Activated T-cell treated with anti-CD3 and anti-CD28 coated beads, Interleukin-2, amount 50 U/mL, for 72 hours (primary cell): Measurements from ENCODE around the gene TNFSF12. TPM values are rescaled to one million over a fixed set of nuclear protein-coding genes. Genes with fewer than 3 reads are reported as not detected.
A peak's percentile ranks its signal among the peaks of the same experiment; 100 is the strongest.

Source experiments
- ATAC-seq, 2 donors: fragments of 150-1000 bp; cut with Tn5 transposase; replicated peaks in 1 of 2; 2 replicates each; pipeline ENCODE4 v1.10.0; 2021; ENCODE audit warnings: moderate library complexity in 2 of 2, mild to moderate bottlenecking in 1 of 2
- DNase-seq, 2 donors: peaks; one replicate each; pipeline ENCODE4 v3.0.0; 2021 to 2022; ENCODE audit warnings: mixed read lengths in 1 of 2
- H3K27ac Mint-ChIP-seq: one replicate; pipeline ENCODE4 v1.8.0; 2022; ENCODE audit warnings: mild to moderate bottlenecking, moderate library complexity, mixed read lengths
- H3K27me3 Mint-ChIP-seq: one replicate; pipeline ENCODE4 v1.8.0; 2022; ENCODE audit warnings: low read depth, mixed read lengths
- H3K36me3 Mint-ChIP-seq, 2 donors: one replicate each; pipeline ENCODE4 v1.8.0; 2022; ENCODE audit warnings: mixed read lengths in 2 of 2, mild to moderate bottlenecking in 1 of 2; ENCODE audit not compliant: insufficient read depth in 2 of 2
- H3K4me1 Mint-ChIP-seq: one replicate; pipeline ENCODE4 v1.8.0; 2022; ENCODE audit warnings: low read depth, mixed read lengths
- H3K4me3 Mint-ChIP-seq, 2 donors: one replicate each; pipeline ENCODE4 v1.8.0; 2022; ENCODE audit warnings: mild to moderate bottlenecking in 2 of 2, mixed read lengths in 2 of 2, moderate library complexity in 2 of 2
- H3K9me3 Mint-ChIP-seq, 2 donors: one replicate each; pipeline ENCODE4 v1.8.0; 2022; ENCODE audit warnings: mixed read lengths in 2 of 2
- total RNA-seq, 2 donors: library from RNA; stranded (reverse); gene quantifications; one replicate each; pipeline ENCODE4 v1.2.3, GENCODE V29; 2022

The TNFSF12 gene
- total RNA-seq, 2 donors from 2014 or later, result 23.2 to 25.5 TPM

DNA sequence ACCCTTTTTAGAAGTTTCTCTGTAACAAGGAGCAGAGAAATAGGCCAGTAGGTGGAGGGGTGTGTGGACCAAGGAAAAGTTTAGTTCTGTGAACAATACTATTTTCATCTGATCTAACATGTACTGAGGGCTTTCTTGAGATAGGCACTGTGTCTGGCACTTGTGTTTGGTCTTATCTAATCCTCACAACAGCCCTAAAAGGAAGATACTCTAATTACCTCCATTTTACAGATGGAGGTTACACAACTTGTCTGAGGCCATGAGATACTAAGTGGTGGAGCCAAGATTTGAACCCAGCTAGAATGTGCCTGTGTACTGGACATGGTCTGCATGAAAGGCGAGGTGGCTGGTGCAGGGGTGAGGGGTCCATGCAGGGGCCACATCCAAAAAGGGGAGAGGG lies 4.5 kb downstream of the TNFSF12 start:
- peak overlapping the region; percentile 56 for H3K27ac Mint-ChIP-seq
- H3K4me3 Mint-ChIP-seq, result peak overlapping the region; percentile 51 to 60
- no peak for ATAC-seq
- H3K9me3 Mint-ChIP-seq, result no peaks in the 10 kb centered on the region
- peaks cover 67% of the 10 kb centered on the region for H3K4me1 Mint-ChIP-seq
- H3K36me3 Mint-ChIP-seq, result no peaks in the 10 kb centered on the region
- no peak for DNase-seq
- H3K27me3 Mint-ChIP-seq, result no peaks in the 10 kb centered on the region

DNA sequence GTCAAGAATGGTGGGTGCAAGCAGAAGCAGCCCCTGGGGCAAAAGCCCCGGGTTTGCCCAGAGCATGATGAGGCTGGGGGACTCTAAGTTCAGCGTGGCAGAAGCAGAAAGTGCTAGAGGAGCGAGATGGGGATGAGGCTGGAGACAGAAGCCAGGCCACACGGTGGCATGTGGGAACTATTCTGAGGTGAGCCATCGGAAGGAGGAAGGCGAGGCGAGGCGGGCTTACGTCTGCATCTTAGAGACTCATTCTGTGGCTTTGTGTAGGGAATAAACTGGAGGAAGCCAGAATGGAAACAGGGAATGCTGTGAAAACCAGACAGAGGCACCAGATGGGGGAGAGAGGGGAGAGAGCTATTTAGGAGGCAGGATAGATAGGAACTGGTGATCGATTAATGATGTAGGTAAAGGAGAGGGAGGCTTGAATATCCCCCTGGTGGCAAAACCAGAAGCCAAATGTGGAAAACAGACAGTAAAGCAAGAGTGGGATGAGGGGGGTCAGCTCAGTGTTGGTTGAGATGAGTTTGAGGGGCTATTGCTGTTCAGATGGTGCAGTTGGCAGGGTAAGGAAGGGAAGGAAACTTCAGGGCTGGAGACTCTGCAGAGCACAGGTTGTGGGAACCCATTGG lies 6.6 kb downstream of the TNFSF12 start:
- Mint-ChIP-seq H3K4me3 (no peak overlapping the region), H3K4me1 (peaks cover 73% of the 10 kb centered on the region), H3K27me3 (no peaks in the 10 kb centered on the region), H3K9me3 (no peaks in the 10 kb centered on the region), H3K36me3 (no peaks in the 10 kb centered on the region), H3K27ac (no peak overlapping the region)
- no peak for DNase-seq
- no peak for ATAC-seq

DNA sequence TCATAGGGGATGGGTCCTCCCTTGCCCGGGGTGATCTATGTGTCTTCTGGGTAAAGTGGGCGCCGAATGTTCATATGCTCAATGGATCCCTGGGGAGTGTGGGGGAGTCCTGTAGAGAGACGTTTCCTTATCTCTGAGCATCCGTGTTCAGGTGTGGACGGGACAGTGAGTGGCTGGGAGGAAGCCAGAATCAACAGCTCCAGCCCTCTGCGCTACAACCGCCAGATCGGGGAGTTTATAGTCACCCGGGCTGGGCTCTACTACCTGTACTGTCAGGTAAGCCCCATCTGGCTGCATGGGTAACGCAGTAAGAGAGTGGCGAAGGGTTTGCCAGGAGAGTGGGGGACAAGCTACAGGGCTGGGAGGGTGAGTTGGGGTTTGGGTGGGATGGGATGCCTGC lies 7.8 kb downstream of the TNFSF12 start:
- Mint-ChIP-seq H3K9me3 (no peaks in the 10 kb centered on the region), H3K36me3 (peaks cover 0 to 2% of the 10 kb centered on the region in 2 donors), H3K27me3 (no peaks in the 10 kb centered on the region), H3K27ac (no peak overlapping the region), H3K4me1 (peaks cover 69% of the 10 kb centered on the region), H3K4me3 (peak overlapping the region in 1 of 2 donors; percentile 42)
- DNase-seq (no peak), ATAC-seq (no peak)

DNA sequence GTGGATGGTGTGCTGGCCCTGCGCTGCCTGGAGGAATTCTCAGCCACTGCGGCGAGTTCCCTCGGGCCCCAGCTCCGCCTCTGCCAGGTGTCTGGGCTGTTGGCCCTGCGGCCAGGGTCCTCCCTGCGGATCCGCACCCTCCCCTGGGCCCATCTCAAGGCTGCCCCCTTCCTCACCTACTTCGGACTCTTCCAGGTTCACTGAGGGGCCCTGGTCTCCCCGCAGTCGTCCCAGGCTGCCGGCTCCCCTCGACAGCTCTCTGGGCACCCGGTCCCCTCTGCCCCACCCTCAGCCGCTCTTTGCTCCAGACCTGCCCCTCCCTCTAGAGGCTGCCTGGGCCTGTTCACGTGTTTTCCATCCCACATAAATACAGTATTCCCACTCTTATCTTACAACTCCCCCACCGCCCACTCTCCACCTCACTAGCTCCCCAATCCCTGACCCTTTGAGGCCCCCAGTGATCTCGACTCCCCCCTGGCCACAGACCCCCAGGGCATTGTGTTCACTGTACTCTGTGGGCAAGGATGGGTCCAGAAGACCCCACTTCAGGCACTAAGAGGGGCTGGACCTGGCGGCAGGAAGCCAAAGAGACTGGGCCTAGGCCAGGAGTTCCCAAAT lies 8.4 kb downstream of the TNFSF12 start:
- H3K4me1 Mint-ChIP-seq, result peaks cover 63% of the 10 kb centered on the region
- no peak for DNase-seq

DNA sequence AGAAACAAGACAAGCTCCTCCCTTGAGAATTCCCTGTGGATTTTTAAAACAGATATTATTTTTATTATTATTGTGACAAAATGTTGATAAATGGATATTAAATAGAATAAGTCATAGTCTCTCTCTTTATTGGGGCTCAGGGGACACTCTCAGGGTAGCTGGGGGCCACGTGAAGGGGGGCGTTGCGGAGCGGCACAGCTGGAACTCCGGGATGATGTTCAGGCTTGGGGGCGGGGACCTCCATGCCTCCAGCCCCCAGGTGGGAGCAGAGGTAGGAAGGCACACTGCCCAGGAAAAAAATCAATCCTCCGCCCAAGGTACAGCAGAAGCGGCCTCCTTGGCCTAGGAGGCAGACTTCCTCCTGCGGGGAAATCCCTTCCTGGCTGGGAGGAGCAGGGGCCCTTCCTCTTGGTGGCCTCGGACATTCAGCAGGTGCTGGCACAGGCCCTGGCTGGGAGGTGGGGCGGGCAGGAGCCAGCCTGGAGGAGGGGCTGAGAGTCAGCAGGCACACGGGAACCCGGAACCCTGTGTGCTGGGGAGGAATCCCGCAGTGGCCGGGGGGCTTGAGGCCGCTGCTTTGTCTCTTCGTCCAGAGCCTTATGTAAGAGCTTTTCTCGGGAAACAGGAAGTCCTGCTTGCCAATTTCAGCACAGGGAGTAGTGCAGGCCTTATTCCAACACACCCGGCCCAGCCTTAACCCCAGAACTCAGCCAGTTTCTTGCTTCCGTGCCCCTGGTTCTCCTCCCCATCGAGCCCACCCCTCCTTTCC lies 9.1 kb downstream of the TNFSF12 start:
- DNase-seq (peak; percentile 29 to 45), ATAC-seq (no peak)
- Mint-ChIP-seq H3K36me3 (peaks cover 0 to 2% of the 10 kb centered on the region in 2 donors), H3K4me3 (peak overlapping the region; percentile 58 to 92), H3K27ac (peak overlapping the region; percentile 74), H3K4me1 (peaks cover 63% of the 10 kb centered on the region), H3K9me3 (no peaks in the 10 kb centered on the region), H3K27me3 (no peaks in the 10 kb centered on the region)

More for the DNA sequence above, 8.4 kb downstream of the TNFSF12 start:
- Mint-ChIP-seq H3K9me3 (no peaks in the 10 kb centered on the region), H3K36me3 (peaks cover 0 to 2% of the 10 kb centered on the region in 2 donors), H3K27ac (no peak overlapping the region), H3K27me3 (no peaks in the 10 kb centered on the region), H3K4me3 (no peak overlapping the region)
- no peak for ATAC-seq

DNA sequence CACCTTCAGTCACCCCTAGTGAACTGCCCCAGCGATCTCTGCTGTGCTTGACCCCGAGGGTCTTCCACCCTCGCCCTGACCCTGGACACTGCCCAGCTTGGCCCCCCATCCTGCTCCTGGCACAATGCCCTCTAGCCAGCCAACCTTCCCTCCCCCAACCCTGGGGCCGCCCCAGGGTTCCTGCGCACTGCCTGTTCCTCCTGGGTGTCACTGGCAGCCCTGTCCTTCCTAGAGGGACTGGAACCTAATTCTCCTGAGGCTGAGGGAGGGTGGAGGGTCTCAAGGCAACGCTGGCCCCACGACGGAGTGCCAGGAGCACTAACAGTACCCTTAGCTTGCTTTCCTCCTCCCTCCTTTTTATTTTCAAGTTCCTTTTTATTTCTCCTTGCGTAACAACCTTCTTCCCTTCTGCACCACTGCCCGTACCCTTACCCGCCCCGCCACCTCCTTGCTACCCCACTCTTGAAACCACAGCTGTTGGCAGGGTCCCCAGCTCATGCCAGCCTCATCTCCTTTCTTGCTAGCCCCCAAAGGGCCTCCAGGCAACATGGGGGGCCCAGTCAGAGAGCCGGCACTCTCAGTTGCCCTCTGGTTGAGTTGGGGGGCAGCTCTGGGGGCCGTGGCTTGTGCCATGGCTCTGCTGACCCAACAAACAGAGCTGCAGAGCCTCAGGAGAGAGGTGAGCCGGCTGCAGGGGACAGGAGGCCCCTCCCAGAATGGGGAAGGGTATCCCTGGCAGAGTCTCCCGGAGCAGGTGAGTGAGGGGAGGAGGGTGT lies 9.9 kb downstream of the TNFSF12 start, which contains the start of gene TNFSF13:
Gene TNFSF13 (plus strand): TSS at position 207 of the 776 bp plus-strand sequence. CDS start 290 bp downstream, at position 497.
- no peaks in the 10 kb centered on the region for H3K27me3 Mint-ChIP-seq
- H3K36me3 Mint-ChIP-seq, result peaks cover 0 to 2% of the 10 kb centered on the region in 2 donors
- ATAC-seq, result no peak
- H3K4me3 Mint-ChIP-seq, result peak within 1 kb of the TSS; percentile 58 to 92
- DNase-seq, result no peak
- peak within 1 kb of the TSS; percentile 74 for H3K27ac Mint-ChIP-seq
- no peaks in the 10 kb centered on the region for H3K9me3 Mint-ChIP-seq
- peaks cover 56% of the 10 kb centered on the region for H3K4me1 Mint-ChIP-seq

DNA sequence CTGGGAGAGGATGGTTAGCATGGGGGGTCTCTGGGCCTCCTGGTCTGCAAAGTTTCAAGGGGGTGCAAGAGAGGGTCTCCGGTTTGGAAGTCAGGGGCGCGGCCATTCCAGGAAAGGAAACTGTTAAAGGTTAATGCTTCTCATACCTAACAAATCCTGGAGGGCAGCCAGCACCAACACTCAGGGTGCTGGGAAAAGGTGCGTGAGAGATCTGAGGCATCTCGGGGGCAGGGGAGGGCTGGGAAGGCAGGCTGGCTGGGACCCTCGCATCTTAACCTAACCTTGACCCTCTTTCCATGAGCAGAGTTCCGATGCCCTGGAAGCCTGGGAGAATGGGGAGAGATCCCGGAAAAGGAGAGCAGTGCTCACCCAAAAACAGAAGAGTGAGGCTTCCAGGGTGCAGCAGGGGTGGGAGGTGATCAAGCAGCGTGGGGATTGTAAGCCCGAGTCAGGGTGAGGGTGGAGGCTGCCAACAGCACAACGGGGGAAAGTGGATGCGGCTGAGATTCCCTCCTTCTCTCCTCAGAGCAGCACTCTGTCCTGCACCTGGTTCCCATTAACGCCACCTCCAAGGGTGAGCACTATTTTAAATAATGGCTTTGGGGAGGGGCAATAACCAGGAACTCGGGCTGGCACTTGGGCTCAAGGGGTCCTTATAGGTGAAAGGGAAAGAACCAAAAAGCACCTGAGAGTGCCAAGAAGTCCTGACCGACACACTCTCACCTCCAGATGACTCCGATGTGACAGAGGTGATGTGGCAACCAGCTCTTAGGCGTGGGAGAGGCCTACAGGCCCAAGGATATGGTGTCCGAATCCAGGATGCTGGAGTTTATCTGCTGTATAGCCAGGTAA lies 10.7 kb downstream of the TNFSF12 start:
- H3K4me1 Mint-ChIP-seq, result peaks cover 59% of the 10 kb centered on the region
- no peaks in the 10 kb centered on the region for H3K9me3 Mint-ChIP-seq
- DNase-seq, result no peak
- peaks cover 0 to 2% of the 10 kb centered on the region in 2 donors for H3K36me3 Mint-ChIP-seq
- H3K27me3 Mint-ChIP-seq, result no peaks in the 10 kb centered on the region
- no peak overlapping the region for H3K27ac Mint-ChIP-seq
- peak overlapping the region; percentile 92 to 97 for H3K4me3 Mint-ChIP-seq
- no peak for ATAC-seq

DNA sequence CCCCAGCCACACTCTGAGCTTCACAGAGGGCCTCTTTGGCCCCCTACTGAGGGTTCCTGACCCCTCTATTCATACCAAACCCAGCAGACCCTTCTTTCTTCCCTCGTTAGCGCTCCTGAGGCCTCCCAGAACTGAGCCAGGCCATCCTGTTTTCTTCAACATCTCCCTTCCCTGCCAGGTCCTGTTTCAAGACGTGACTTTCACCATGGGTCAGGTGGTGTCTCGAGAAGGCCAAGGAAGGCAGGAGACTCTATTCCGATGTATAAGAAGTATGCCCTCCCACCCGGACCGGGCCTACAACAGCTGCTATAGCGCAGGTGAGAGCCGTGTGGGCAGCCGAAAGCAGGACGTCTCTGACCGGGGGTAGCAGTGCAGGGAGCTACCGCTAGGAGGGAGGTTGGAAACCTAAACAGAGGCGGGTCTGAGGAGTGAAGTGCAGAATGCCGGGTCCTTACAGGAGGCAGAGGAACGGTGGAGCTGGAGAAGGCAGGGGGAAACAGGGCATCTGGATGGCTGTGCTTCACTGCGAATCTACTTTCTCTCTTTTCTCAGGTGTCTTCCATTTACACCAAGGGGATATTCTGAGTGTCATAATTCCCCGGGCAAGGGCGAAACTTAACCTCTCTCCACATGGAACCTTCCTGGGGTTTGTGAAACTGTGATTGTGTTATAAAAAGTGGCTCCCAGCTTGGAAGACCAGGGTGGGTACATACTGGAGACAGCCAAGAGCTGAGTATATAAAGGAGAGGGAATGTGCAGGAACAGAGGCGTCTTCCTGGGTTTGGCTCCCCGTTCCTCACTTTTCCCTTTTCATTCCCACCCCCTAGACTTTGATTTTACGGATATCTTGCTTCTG lies 11.5 kb downstream of the TNFSF12 start:
- DNase-seq (peak; percentile 70 to 77), ATAC-seq (peak; percentile 40 to 43)
- Mint-ChIP-seq H3K27me3 (no peaks in the 10 kb centered on the region), H3K4me3 (peak overlapping the region; percentile 92 to 97), H3K9me3 (no peaks in the 10 kb centered on the region), H3K36me3 (peaks cover 1 to 2% of the 10 kb centered on the region in 2 donors), H3K4me1 (peaks cover 57% of the 10 kb centered on the region), H3K27ac (peak overlapping the region; percentile 93)

DNA sequence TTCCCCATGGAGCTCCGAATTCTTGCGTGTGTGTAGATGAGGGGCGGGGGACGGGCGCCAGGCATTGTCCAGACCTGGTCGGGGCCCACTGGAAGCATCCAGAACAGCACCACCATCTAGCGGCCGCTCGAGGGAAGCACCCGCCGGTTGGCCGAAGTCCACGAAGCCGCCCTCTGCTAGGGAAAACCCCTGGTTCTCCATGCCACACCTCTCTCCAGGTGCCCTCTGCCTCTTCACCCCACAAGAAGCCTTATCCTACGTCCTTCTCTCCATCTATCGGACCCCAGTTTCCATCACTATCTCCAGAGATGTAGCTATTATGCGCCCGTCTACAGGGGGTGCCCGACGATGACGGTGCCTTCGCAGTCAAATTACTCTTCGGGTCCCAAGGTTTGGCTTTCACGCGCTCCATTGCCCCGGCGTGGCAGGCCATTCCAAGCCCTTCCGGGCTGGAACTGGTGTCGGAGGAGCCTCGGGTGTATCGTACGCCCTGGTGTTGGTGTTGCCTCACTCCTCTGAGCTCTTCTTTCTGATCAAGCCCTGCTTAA lies 12.2 kb downstream of the TNFSF12 start:
- peaks cover 56% of the 10 kb centered on the region for H3K4me1 Mint-ChIP-seq
- ATAC-seq (peak; percentile 75 to 77), DNase-seq (peak; percentile 89 to 91)
- peak overlapping the region; percentile 92 to 97 for H3K4me3 Mint-ChIP-seq
- no peaks in the 10 kb centered on the region for H3K9me3 Mint-ChIP-seq
- H3K27me3 Mint-ChIP-seq, result no peaks in the 10 kb centered on the region
- peak overlapping the region; percentile 93 for H3K27ac Mint-ChIP-seq
- H3K36me3 Mint-ChIP-seq, result peaks cover 5% of the 10 kb centered on the region in 2 donors

DNA sequence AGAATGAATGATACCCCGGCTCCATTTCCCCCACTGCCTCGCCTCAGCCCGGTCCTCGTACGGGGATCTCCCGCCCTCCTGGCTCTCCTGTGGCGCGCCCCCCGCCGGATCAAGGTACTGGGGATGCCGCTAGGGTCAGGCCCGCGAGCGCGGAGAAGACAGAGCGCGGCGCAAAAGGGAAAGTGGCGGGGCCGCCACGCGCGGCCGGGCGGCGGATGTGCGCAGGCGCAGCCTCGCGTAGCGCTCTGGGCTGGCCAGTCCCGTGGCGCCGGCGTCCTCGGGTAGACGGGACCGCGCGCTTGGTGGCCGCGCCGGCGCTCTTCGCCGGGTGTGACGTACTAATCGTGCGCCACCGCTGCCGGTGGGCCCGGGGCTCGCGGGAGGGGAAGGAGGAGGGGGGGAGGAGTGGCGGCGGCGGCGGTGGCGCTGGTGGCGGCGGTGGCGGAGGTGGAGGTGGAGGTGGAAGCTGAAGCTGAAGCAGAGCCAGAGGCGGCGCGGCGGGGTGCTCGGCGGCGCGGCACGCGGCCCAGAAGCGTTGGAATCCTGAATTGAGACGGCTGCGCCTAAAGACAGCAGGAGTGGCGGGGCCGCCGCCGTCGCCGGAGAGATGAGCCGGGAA lies 12.8 kb downstream of the TNFSF12 start, which contains the start of gene SENP3:
Gene SENP3 (plus strand): TSS at position 331 of the 619 bp plus-strand sequence. CDS start 1,158 bp downstream, outside the sequence.
- H3K4me3 Mint-ChIP-seq, result peak within 1 kb of the TSS; percentile 92 to 97
- DNase-seq, result peak; percentile 93 to 95
- H3K27me3 Mint-ChIP-seq, result no peaks in the 10 kb centered on the region

DNA sequence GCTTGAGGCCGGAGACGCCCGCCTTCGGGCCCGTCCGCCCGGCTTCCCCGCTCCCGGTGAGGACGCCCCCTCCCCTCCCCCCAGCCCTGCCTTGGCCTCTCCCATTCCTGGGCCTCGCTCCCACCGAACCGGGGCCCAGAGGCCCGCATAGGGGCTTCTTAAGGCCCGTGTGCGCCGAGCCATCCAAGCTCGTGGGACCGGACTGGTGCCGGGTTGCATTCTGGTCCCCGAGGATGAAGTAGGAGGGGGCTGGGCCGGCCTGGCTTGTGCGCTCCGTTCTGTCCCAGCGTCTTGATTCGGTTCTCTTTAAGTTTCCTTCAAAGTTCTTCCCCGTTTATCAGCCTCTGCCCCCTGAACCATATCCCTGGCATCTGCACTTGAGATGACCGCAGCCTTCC lies 13.3 kb downstream of the TNFSF12 start:
- ATAC-seq (peak in 1 of 2 donors; percentile 1), DNase-seq (no peak)
- no peaks in the 10 kb centered on the region for H3K9me3 Mint-ChIP-seq
- no peaks in the 10 kb centered on the region for H3K27me3 Mint-ChIP-seq
- peaks cover 58% of the 10 kb centered on the region for H3K4me1 Mint-ChIP-seq
- peak overlapping the region; percentile 92 to 97 for H3K4me3 Mint-ChIP-seq
- H3K27ac Mint-ChIP-seq, result peak overlapping the region; percentile 93
- peaks cover 5% of the 10 kb centered on the region in 2 donors for H3K36me3 Mint-ChIP-seq

More for the DNA sequence above, 12.8 kb downstream of the TNFSF12 start, which contains the start of gene SENP3:
- Mint-ChIP-seq H3K36me3 (peaks cover 5% of the 10 kb centered on the region in 2 donors), H3K27ac (peak within 1 kb of the TSS; percentile 93), H3K4me1 (peaks cover 58% of the 10 kb centered on the region), H3K9me3 (no peaks in the 10 kb centered on the region)
- peak; percentile 89 for ATAC-seq
